ENCODE measurements around the gene TIMP1.

Gene TIMP1

DNA sequence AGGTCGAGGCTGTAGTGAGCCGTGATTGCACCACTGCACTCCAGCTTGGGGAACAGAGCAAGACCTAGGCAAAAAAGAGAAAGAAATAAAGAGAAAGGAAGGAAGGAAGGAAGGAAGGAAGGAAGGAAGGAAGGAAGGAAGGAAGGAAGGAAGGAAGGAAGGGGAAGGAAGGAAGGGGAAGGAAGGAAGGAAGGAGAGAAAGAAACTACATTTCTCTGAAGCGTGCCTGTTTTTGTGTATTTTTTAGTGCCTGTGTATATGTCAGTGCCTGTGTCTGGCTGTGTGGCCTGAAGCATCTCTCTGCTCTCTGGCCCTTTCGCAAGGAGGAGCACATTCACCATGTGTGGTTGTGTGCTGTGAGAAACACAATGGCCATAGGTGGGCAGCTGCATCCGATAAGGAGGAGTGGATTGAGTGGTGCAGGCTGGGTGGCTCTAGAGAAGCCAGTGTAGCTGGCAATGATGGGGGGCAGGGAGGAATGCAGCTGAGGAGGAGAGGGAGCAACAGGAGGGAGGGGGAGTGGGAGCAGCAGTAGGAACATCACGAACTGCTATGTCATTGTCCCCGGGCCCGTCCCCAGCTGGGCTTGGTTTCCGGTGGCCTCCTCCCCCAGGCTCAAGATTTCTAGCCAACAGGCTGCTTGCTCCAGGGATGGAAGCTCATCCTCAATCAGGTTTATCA lies 26.0 kb downstream of the TIMP1 start:
- peak; percentile 36 for DNase-seq

DNA sequence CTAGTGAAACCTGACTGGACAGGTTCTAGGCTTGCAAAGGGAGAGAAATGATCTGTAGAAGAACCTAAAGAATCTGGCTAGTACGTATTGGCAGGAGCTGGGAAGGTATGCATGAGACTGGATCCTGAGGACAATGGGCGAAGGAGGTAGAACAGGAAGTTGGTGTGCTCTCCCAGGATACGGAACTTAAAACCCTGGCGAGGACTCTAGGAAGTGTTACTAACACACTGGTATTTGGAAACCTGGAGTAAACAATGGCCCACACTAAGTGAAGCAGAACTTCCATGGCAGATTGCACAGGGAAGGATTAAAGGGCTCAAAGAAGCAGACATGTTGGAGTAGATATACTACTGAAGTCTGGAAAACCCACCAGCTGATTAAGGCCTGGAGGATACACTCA lies 28.3 kb downstream of the TIMP1 start:
- no peak for DNase-seq

DNA sequence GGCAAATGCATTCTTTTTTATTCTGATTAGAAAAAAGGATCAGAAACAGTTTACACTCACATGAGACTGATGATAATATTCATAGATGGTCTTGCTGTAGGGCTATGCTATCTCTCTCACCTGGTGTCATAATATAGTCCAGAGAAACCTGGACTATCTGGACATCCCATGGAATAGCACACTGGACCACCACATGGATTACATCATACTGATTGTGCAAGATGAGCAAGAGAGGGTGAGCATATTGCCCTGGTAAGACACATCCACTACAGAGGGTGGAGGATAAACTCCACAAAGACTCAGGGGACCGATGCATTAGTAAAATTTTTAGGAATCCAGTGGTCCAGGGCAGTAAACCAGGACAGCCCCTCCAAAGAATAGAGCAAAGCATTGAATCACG lies 29.3 kb downstream of the TIMP1 start:
- no peak for DNase-seq

DNA sequence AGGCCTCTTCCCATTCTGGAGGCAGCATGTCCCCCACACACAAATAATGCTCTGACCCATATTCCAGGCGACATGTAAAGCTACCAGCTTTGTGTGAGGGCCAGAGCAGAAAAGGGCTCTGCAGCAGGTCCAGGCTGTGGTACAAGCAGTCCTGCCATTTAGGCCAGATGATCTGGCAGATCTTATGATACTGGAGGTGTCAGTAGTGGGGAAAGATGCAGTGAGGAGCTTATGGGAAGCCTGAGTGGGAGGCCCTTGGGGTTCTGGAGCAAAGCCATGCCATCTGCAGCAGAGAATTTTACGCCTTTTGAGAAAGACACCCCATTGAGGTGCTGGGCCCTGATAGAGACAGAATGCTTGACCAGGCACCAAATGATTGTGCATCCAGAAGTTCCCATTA lies 29.7 kb downstream of the TIMP1 start:
- no peak for DNase-seq

DNA sequence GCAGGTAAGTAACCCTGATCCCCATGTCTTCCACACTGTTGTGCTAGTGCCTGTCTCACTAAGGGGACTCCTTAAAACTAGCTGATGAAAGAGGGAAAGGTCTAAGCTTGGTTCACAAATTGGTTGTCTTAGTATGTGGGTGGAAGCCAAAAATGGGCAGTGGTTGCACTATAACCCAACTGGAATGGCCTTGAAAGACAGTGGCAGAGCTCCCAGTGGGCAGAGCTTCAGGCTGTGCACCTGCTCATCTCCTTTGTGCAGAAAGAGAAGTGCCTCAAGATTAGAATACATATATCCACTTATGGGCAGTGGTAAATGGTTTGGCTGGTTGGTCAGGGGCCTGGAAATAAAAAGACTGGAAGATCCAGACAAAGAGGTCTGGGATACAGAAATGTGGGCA lies 30.2 kb downstream of the TIMP1 start:
- DNase-seq, result no peak

DNA sequence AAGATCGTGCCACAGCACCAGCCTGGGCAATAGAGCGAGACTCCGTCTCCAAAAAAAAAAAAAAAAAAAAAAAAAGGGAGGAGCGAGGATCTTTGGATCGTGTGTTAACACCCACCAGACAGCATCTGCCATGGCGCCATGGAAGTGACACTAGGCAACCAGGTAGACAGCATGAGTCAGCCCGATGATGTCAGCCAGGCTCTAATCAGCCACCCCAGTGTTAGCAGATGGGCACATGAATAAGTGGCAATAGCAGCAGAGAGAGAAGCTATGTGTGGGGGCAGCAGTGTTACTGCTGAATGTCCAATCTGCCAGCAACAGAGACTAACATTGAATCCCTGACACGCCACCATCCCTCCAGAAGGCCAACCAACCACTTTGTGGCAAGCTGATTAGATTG lies 30.8 kb downstream of the TIMP1 start:
- peak; percentile 2 for DNase-seq

DNA sequence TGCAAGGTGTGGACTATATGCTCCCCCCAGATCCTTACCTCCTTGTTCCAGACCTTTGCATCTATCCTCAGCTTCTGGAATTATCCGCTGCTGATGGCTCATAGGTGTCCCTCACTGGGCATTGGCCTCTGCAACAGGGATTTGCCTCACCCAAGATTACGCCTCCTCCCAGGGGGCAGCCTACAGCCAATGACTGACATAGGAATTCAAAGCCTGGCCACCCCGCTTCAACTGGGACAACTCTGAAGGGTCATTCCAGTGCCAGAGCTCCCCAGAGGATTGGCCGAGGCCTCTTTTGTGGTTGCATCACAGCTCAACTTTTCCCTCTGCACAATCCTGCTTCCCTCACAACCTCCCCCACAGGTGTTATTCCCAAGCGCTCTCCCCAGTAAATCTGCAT lies 32.4 kb downstream of the TIMP1 start:
- DNase-seq, result no peak

DNA sequence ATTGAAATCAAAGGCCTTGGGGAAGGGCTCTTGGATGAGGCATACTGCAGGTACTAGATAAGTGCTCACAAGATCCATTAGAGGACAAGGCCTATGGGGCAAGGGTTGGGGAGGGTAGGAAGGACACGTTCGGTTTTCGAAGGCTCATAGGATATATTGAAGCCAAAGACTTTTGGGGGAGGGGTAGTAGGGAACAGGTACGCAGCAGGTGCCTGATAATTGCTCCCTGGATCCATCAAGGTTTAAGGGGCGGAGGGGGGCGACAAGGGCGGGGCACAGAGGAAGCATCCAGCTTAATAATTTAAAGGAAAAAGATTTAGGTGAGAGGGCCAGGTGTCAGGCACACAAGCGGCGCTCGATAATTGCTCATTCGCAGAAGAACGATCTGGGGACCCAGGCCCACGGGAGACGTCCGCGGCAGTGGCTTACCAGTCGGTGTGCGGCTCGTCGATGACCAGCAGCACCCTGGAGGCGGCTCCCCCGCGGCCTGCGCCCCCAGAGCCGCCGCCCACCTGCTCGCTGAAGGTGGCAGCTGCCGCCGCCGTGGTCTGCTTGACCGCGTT lies 36.8 kb downstream of the TIMP1 start:
- DNase-seq, result no peak

DNA sequence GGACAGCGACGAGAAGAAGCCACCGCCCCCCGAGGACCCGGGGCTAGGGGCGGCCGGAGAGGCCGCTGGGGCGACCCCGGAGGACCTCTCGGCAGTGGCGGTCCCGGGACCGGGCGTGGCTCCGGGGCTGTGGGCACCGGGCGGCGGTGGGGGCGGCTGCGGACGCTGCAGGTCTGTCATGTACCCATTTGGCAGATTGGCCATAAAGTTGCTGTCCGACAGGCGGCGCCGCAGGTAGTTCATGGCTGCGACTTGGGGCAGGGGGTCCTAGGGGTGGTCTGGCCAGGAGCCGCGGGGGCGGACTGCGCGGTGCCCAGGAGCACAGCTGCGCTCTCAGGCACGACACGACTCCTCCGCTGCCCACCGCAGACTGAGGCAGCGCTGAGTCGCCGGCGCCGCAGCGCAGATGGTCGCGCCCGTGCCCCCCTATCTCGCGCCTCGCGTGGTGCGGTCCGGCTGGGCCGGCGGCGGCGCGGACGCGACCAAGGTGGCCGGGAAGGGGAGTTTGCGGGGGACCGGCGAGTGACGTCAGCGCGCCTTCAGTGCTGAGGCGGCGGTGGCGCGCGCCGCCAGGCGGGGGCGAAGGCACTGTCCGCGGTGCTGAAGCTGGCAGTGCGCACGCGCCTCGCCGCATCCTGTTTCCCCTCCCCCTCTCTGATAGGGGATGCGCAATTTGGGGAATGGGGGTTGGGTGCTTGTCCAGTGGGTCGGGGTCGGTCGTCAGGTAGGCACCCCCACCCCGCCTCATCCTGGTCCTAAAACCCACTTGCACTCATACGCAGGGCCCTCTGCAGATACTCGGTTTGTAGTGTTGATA lies 37.5 kb downstream of the TIMP1 start, which contains the start of gene SYN1:
TSS of gene SYN1 (minus strand) at position 372 of the 817 bp plus-strand sequence. CDS start at position 243, 129 bp downstream.
- peak; percentile 89 for DNase-seq

DNA sequence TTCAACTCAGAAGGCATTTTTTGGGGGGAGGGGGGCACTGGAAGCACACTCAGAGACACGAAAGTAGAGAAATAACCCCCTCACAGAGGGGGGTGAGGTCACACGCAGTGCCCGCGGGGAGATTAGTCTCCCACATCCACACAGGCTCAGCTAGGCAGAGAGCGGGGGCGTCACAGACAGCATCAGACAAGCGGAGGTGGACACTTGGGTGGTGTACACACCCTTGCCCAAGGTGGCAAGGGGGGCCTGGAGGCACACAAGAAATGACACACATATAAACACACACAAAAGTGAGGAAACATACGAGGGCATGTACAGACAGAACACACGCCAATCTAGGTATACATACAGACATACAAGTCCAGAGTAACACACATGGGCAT lies 38.1 kb downstream of the TIMP1 start:
- no peak for DNase-seq

DNA sequence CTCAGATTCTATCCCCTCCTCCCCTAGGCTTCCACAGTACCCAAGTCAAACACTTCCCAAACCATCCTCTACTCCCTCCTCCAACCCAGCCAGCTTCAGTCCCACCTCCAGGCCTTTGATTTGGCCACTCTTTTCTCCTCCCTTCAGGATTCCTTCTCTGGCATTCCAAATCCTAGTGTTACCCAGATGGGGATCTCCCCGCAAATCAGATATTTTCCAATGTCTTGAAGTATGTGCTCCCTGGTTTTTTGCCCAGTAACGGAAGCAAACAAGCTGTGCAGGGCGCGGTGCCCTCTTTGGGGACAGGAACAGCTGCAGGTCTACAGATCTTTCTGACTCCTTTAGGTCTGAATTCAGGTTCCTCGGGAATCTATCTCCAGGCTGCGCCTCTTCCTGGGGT lies 39.6 kb downstream of the TIMP1 start:
- DNase-seq, result no peak

DNA sequence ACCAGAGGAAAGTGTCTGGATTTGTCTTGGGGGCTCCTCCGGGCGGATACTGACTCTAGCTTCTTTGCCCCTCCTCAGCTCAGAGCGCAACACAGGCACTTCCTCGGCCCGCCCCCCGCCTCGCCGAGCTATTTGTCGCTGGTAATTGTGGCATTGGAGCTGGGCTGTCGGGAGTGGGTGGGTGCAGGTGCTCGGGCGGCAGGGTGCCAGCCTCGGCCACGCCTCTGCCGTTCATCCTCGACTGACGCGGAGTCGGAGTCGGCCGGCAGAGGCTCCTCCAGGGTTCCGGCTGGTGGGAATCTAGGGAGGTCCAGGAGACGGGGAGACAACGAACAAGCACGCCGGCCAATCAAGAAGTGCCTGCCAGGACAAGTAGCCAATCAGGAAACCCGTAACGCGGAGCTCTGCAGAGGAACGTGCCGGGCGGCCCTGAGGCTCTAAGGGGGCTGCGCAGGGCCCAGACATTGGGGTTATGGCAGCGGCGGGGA lies 41.3 kb downstream of the TIMP1 start:
- peak; percentile 56 for DNase-seq

DNA sequence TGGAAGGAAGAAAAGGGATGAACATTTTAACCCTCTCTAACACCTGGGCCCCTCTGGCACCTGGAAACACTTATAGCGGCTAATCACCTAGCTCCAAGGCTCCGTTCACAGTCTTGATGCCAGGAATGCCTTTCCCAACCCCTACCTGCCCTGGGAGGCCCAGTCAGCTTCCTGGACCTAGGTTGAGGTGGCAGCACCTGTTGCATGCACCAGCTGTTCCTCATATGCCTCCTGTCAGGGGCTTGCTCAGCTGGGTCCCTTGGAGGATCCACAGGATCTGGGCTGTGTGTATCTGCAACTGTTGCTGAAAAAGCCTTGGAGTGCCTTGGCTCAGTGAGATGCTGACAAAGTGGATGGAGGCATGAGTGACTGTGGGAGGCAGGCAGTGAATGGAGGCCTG lies 43.1 kb downstream of the TIMP1 start:
- DNase-seq, result no peak

DNA sequence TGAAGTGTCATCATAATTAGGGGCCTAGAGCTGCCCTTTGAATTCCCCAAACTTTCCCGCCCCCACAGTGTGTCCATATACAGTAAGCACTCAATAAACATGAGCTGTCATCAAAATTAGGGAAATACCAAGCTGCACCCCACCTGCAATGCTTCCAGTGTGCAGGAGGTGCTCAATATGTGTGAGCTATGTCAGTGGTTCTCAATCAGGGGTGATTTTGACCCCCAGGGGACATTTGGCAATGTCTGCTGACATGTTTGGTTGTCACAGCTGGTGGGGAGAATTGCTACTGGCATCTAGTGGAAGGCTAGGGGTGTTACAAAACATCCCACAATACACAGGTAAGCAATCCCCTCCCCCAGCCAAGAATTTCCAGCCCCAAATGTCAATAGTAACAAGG lies 46.7 kb downstream of the TIMP1 start:
- peak; percentile 47 for DNase-seq

DNA sequence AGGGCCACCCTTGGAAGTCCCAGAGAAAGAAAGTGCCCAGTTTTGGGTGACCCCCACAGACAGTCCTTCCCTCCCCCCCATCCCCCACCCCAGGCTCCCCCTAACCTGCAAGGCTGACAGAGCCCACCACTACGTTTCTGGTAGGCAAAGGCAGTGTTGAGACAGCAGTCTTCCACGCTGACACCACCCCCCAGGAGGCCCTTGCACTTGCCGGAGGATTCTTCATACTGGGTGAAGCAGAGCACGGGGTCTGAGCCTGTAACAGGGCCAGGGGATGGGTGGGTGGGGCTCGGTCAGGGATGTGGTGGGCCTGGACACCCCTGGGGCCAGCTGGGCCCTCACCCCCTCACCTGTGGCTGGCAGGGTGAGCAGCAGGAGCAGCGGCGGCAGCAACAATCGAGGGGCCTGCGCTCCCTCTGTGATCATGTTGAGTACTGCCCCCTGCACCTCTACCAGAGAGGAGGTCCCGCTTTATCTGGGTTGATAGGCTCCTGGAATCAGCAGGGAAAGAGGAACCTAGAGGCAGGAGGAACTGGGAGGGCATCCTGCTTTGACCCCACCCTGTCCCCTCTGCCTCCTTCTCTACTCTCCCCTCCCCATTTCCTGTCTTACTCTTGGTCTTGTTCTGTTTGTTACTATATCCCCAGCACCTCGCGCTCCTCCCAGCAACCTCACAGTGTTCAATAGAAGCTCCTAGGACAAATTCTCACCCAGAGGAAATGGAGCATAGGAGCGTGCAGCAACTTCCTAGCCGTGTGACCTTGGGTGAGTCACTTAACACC lies 47.4 kb downstream of the TIMP1 start, which contains the start of gene CFP:
TSS of gene CFP (minus strand) at position 512 of the 782 bp plus-strand sequence. CDS start at position 426, 86 bp downstream.
- DNase-seq, result peak; percentile 70

DNA sequence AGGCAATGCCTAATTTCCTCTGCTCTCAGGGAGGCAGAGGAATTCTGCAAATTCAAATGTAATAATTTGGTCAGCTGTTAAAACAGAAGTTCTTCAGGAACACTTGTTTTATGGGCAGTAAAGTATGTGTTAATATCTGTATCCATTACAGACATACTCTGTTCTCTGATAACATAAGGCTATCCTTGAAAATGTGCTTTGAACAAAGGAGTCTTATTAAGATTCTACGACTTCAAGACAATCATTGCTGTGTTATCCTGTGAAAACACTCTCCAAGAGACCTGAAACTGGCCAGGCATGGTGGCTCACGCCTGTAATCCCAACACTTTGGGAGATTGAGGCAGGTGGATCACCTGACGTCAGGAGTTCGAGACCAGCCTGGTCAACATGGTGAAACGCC lies 49.4 kb downstream of the TIMP1 start:
- DNase-seq, result no peak

DNA sequence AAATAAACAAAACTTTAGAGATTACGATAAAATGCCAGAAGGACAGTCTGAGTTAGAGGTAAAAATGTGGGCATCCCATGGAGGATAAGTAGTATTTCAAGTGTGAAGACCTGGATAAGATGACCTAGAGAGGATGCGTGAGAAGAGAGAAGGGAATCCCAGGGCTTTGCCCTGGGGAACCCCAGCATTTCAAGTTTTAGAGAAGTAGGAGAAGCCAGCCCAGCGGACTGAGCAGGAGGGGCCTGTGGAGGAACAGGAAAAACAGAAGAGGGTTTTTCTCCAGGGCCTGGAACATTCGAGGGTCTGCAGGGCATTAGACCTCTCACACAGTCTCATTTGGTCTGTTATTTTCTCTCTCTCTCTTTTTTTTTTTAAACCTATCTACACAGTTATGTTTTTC lies 50.4 kb downstream of the TIMP1 start:
- no peak for DNase-seq

DNA sequence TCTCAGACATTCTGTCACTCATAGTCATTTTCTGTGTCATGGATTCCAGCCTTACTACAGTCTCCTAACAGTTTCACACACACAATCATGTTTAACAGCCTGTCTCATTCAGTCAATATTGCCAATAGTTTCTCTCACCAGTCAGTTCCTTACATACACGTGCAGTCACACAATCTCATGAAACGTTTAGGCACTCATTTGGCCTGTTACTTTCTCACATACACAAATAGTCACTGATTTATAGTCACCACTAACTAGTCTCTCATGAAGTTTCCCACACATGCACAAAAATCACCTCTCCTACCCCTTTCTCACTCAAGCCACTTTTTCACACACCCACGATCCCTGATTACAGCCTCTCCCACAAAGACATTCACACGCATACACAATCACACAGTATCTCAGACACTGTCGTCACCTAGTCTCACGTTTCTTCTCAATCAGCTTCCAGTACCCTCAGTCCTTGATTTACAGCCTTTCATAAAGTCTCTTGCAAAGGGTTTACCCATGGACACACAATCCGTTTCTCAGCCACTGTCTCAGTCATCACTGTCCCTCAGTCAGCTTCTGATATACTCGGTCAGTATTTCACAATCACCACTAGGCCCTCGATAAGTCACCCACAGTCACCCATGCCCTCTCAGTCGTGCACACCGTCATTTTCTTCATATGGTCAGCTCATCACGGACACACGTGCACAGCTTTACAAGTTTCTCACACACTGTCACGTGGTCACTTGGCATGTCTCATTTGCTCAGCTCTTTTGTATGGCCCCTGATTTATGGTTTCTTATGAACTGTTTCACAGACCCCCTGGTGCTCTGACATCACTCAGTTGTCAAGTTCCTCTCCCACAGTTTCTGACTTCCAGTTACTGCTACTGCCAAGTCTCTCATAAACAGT lies 51.7 kb downstream of the TIMP1 start:
- no peak for DNase-seq

DNA sequence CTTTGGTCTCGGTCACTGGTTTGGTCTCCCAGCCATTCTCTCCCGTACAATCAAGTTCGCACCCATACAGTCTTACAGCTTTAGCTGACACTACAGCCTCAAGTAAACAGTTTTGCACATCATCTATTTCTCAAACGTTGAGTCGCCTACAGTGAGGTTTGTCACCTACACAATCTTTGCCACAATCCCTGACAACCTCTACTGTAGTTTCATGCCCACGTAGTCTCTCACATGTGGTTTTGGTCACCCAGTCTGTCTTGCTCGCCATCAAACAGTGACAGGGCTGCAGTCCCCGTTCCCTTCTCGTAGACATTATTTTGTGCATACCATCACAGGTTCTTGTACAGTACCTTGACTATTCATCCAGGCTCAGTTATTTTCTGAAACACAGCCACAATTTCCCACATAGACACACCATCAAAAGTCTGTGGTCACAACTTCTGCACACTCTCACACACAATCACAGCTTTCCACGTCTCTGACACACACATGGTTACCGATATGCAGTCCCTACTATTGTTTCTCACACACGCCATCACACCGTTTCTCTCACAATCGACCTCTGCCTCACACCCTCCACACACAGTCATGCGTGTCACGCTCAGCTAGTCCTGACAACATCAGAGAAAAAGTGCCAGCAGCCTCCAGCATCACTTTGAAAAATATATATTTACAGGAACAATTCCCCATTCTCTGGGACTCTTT lies 52.8 kb downstream of the TIMP1 start:
- DNase-seq, result no peak

Data from OCI-M1 (cell line).